GM08714 (cell line): ENCODE results near the gene ERH.
A peak's percentile ranks its signal among the peaks of the same experiment; 100 is the strongest.

ENCODE experiments used
- H3K4me3 ChIP-seq: fragments of 200-500 bp; sonication (Bioruptor generic); 2 replicates; pipeline ENCODE4 v1.5.1; 2014; ENCODE audit warnings: mild to moderate bottlenecking, low read length, inconsistent platforms
- ZNF274 ChIP-seq: IDR thresholded peaks from 2 replicates; pipeline ENCODE4 v1.6.1; 2012; ENCODE audit warnings: mild to moderate bottlenecking, low read depth, low read length

Gene ERH

GRCh38 chr14:69356903-69357543 is 41.1 kb downstream of the ERH start:
- no peak for TF ChIP-seq ZNF274
- H3K4me3 ChIP-seq, result no peak overlapping the region

GRCh38 chr14:69355607-69356281 is 42.4 kb downstream of the ERH start:
- no peak for TF ChIP-seq ZNF274
- H3K4me3 ChIP-seq, result no peak overlapping the region

- TF ChIP-seq ZNF274, result no peak
- peak overlapping the region; percentile 42; the same call in 1 of the 2 replicates for H3K4me3 ChIP-seq
Observed at GRCh38 chr14:69355154-69355597, 42.9 kb downstream of the ERH start.

- no peak for TF ChIP-seq ZNF274
- peak overlapping the region; percentile 42; the same call in 1 of the 2 replicates for H3K4me3 ChIP-seq
Observed at GRCh38 chr14:69354383-69355153, 43.5 kb downstream of the ERH start.

GRCh38 chr14:69353168-69353567 is 44.9 kb downstream of the ERH start:
- no peak overlapping the region for H3K4me3 ChIP-seq
- no peak for TF ChIP-seq ZNF274

- no peak for TF ChIP-seq ZNF274
- H3K4me3 ChIP-seq, result no peak overlapping the region
Observed at GRCh38 chr14:69351911-69352310, 46.2 kb downstream of the ERH start.

GRCh38 chr14:69351385-69351784 is 46.7 kb downstream of the ERH start:
- H3K4me3 ChIP-seq, result no peak overlapping the region
- TF ChIP-seq ZNF274, result no peak

- TF ChIP-seq ZNF274, result no peak
- H3K4me3 ChIP-seq, result no peak overlapping the region
Observed at GRCh38 chr14:69350892-69351291, 47.2 kb downstream of the ERH start.

- TF ChIP-seq ZNF274, result no peak
- no peak overlapping the region for H3K4me3 ChIP-seq
Observed at GRCh38 chr14:69349091-69349777, 48.9 kb downstream of the ERH start.

GRCh38 chr14:69346710-69347109 is 51.4 kb downstream of the ERH start:
- TF ChIP-seq ZNF274, result no peak
- no peak overlapping the region for H3K4me3 ChIP-seq

GRCh38 chr14:69345402-69345801 is 52.7 kb downstream of the ERH start:
- no peak overlapping the region for H3K4me3 ChIP-seq
- TF ChIP-seq ZNF274, result no peak

GRCh38 chr14:69344171-69344570 is 53.9 kb downstream of the ERH start:
- TF ChIP-seq ZNF274, result no peak
- H3K4me3 ChIP-seq, result no peak overlapping the region

GRCh38 chr14:69342928-69343525 is 55.1 kb downstream of the ERH start:
- no peak for TF ChIP-seq ZNF274

GRCh38 chr14:69339426-69339825 is 58.7 kb downstream of the ERH start:
- TF ChIP-seq ZNF274, result no peak
- H3K4me3 ChIP-seq, result no peak overlapping the region

More at GRCh38 chr14:69342928-69343525, 55.1 kb downstream of the ERH start:
- no peak overlapping the region for H3K4me3 ChIP-seq

- TF ChIP-seq ZNF274, result no peak
- no peak overlapping the region for H3K4me3 ChIP-seq
Observed at GRCh38 chr14:69337984-69338383, 60.1 kb downstream of the ERH start.
